Measurements from ENCODE around the gene VAV3.

VAV3 gene

GRCh38 chr1:107625405-107626029, 339.5 kb downstream of the VAV3 start:
- DNase-seq = no peak

- DNase-seq = no peak
Observed at GRCh38 chr1:107623431-107623830, 341.5 kb downstream of the VAV3 start.

GRCh38 chr1:107622966-107623365, 342.0 kb downstream of the VAV3 start:
- DNase-seq = no peak

- DNase-seq = no peak
Observed at GRCh38 chr1:107622535-107622934, 342.4 kb downstream of the VAV3 start.

GRCh38 chr1:107620753-107621152, 344.2 kb downstream of the VAV3 start:
- DNase-seq = no peak

GRCh38 chr1:107618539-107618938, 346.4 kb downstream of the VAV3 start:
- no peak for DNase-seq

GRCh38 chr1:107617921-107618320, 347.1 kb downstream of the VAV3 start:
- no peak for DNase-seq

GRCh38 chr1:107617456-107617855, 347.5 kb downstream of the VAV3 start:
- DNase-seq = no peak

GRCh38 chr1:107609808-107610207, 355.2 kb downstream of the VAV3 start:
- no peak for DNase-seq

- DNase-seq = no peak
Observed at GRCh38 chr1:107604825-107605224, 360.2 kb downstream of the VAV3 start.

- DNase-seq = no peak
Observed at GRCh38 chr1:107600607-107601160, 364.3 kb downstream of the VAV3 start.

- DNase-seq = no peak
Observed at GRCh38 chr1:107599220-107599619, 365.8 kb downstream of the VAV3 start.

GRCh38 chr1:107597290-107597689, 367.7 kb downstream of the VAV3 start:
- no peak for DNase-seq

GRCh38 chr1:107594536-107594935, 370.4 kb downstream of the VAV3 start:
- no peak for DNase-seq

GRCh38 chr1:107593501-107594209, 371.3 kb downstream of the VAV3 start:
- DNase-seq = no peak

GRCh38 chr1:107590900-107591622, 373.9 kb downstream of the VAV3 start:
- no peak for DNase-seq

- DNase-seq = no peak
Observed at GRCh38 chr1:107590087-107590486, 374.9 kb downstream of the VAV3 start.

GRCh38 chr1:107588321-107588720, 376.7 kb downstream of the VAV3 start:
- DNase-seq = no peak

GRCh38 chr1:107575226-107575625, 389.8 kb downstream of the VAV3 start:
- DNase-seq = no peak

GRCh38 chr1:107574044-107574443, 390.9 kb downstream of the VAV3 start:
- no peak for DNase-seq

GRCh38 chr1:107572674-107573211, 392.2 kb downstream of the VAV3 start:
- DNase-seq = no peak

GRCh38 chr1:107570768-107571167, 394.2 kb downstream of the VAV3 start:
- no peak for DNase-seq

- no peak for DNase-seq
Observed at GRCh38 chr1:107563441-107563840, 401.5 kb downstream of the VAV3 start.
